ENCODE data around the gene FTCDNL1. TPM values are rescaled to one million over a fixed set of nuclear protein-coding genes. Genes with fewer than 3 reads are reported as not detected.

Gene FTCDNL1
- total and polyA plus RNA-seq, 4 donors = 2.1 to 5.3 (median 4.1) TPM

GRCh38 chr2:199749571-199749970 is 101.4 kb downstream of the FTCDNL1 start:
- DNase-seq (ENCODE audit: low spot score) = no peak
- WGBS = 94% methylated on average over 5 of the region's 5 CpGs
- peaks cover 0 to 3% (median 1%) of the 10 kb centered on the region in 4 donors for H3K9me3 ChIP-seq (ENCODE audit: control insufficient read depth in 4 of 4, low read length in 3 of 4)
- H3K27me3 ChIP-seq (ENCODE audit: control insufficient read depth in 4 of 4, insufficient read depth in 4 of 4, low read length in 3 of 4) = no peaks in the 10 kb centered on the region
- H3K4me1 ChIP-seq (ENCODE audit: control insufficient read depth in 4 of 4, insufficient read depth in 4 of 4, low read length in 3 of 4) = no peaks in the 10 kb centered on the region
- no peak overlapping the region for H3K4me3 ChIP-seq (ENCODE audit: low read depth in 1 of 3, low read length in 3 of 3)
- no peak for TF ChIP-seq HNF4A (conservative IDR thresholded peaks at IDR 0.05)
- TF ChIP-seq, protein P1, sequence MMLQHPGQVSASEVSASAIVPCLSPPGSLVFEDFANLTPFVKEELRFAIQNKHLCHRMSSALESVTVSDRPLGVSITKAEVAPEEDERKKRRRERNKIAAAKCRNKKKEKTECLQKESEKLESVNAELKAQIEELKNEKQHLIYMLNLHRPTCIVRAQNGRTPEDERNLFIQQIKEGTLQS (IDR thresholded peaks at IDR 0.05) = no peak
- TF ChIP-seq MAX (IDR thresholded peaks at IDR 0.05) = no peak
- no peak for TF ChIP-seq JUND (IDR thresholded peaks at IDR 0.05)
- no peak for TF ChIP-seq REST (IDR thresholded peaks at IDR 0.05)
- no peak for TF ChIP-seq YY1 (IDR thresholded peaks at IDR 0.05)
- no peak for TF ChIP-seq GABPA (IDR thresholded peaks at IDR 0.05 in 1 of 2, conservative IDR thresholded peaks at IDR 0.05 in 1 of 2)
- TF ChIP-seq HNF4G (IDR thresholded peaks at IDR 0.05) = no peak
- TF ChIP-seq FOXA2 (IDR thresholded peaks at IDR 0.05) = no peak
- TF ChIP-seq SP1 (IDR thresholded peaks at IDR 0.05) = no peak
- no peak for TF ChIP-seq FOXA1 (IDR thresholded peaks at IDR 0.05)
- TF ChIP-seq, protein P2, sequence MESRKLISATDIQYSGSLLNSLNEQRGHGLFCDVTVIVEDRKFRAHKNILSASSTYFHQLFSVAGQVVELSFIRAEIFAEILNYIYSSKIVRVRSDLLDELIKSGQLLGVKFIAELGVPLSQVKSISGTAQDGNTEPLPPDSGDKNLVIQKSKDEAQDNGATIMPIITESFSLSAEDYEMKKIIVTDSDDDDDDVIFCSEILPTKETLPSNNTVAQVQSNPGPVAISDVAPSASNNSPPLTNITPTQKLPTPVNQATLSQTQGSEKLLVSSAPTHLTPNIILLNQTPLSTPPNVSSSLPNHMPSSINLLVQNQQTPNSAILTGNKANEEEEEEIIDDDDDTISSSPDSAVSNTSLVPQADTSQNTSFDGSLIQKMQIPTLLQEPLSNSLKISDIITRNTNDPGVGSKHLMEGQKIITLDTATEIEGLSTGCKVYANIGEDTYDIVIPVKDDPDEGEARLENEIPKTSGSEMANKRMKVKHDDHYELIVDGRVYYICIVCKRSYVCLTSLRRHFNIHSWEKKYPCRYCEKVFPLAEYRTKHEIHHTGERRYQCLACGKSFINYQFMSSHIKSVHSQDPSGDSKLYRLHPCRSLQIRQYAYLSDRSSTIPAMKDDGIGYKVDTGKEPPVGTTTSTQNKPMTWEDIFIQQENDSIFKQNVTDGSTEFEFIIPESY (IDR thresholded peaks at IDR 0.05) = no peak
- no peak for TF ChIP-seq RAD21 (IDR thresholded peaks at IDR 0.05)
- no peak for TF ChIP-seq NR2F2 (IDR thresholded peaks at IDR 0.05)
- TF ChIP-seq, protein P3, sequence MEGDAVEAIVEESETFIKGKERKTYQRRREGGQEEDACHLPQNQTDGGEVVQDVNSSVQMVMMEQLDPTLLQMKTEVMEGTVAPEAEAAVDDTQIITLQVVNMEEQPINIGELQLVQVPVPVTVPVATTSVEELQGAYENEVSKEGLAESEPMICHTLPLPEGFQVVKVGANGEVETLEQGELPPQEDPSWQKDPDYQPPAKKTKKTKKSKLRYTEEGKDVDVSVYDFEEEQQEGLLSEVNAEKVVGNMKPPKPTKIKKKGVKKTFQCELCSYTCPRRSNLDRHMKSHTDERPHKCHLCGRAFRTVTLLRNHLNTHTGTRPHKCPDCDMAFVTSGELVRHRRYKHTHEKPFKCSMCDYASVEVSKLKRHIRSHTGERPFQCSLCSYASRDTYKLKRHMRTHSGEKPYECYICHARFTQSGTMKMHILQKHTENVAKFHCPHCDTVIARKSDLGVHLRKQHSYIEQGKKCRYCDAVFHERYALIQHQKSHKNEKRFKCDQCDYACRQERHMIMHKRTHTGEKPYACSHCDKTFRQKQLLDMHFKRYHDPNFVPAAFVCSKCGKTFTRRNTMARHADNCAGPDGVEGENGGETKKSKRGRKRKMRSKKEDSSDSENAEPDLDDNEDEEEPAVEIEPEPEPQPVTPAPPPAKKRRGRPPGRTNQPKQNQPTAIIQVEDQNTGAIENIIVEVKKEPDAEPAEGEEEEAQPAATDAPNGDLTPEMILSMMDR (IDR thresholded peaks at IDR 0.05; ENCODE audit: low read depth, low read length, missing input control) = no peak
- TF ChIP-seq TAF1 (conservative IDR thresholded peaks at IDR 0.05) = no peak
- no peak for TF ChIP-seq RXRA (IDR thresholded peaks at IDR 0.05)
- H3K36me3 ChIP-seq (ENCODE audit: control insufficient read depth in 4 of 4, insufficient read depth in 3 of 4, low read depth in 1 of 4, low read length in 3 of 4) = no peaks in the 10 kb centered on the region
- no peak overlapping the region for H3K9ac ChIP-seq (ENCODE audit: low read depth in 1 of 2, low read length in 2 of 2)
- no peak overlapping the region for H3K27ac ChIP-seq (ENCODE audit: low read depth in 1 of 2, low read length in 2 of 2)

DNA sequence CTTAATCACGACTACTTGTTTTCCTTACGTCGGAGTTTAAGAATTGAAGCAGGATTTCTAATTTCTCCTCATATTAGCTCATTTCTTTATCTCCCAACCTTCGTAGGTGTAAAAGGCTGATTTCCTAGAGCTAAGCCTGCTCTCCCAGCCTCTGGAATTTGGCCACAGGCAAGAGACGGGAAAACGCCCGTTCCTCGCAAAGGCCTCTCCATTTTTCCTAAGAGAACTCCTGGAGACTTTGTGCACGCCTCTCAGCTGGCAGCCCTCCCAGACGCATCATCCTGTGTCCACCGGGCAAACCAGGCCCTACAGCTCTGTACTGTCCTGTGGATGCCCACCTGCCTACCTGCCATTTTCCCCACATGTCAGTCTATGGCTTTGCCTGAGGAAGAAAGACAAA is 106.3 kb downstream of the FTCDNL1 start:
- DNase-seq (ENCODE audit: low spot score) = no peak
- no peaks in the 10 kb centered on the region for H3K27me3 ChIP-seq (ENCODE audit: control insufficient read depth in 4 of 4, insufficient read depth in 4 of 4, low read length in 3 of 4)
- peaks cover 0 to 5% (median under 1%) of the 10 kb centered on the region in 4 donors for H3K4me1 ChIP-seq (ENCODE audit: control insufficient read depth in 4 of 4, insufficient read depth in 4 of 4, low read length in 3 of 4)
- WGBS = 95% methylated on average over 11 of the region's 11 CpGs
- no peaks in the 10 kb centered on the region for H3K9me3 ChIP-seq (ENCODE audit: control insufficient read depth in 4 of 4, low read length in 3 of 4)
- no peak overlapping the region for H3K4me3 ChIP-seq (ENCODE audit: low read depth in 1 of 3, low read length in 3 of 3)
- H3K9ac ChIP-seq (ENCODE audit: low read depth in 1 of 2, low read length in 2 of 2) = no peak overlapping the region
- no peak overlapping the region for H3K27ac ChIP-seq (ENCODE audit: low read depth in 1 of 2, low read length in 2 of 2)
- TF ChIP-seq YY1 (IDR thresholded peaks at IDR 0.05) = no peak
- TF ChIP-seq JUND (IDR thresholded peaks at IDR 0.05) = no peak
- no peak for TF ChIP-seq HNF4G (IDR thresholded peaks at IDR 0.05)
- no peak for TF ChIP-seq FOXA2 (IDR thresholded peaks at IDR 0.05)
- TF ChIP-seq MAX (IDR thresholded peaks at IDR 0.05) = no peak
- TF ChIP-seq, protein P3 (IDR thresholded peaks at IDR 0.05; ENCODE audit: low read depth, low read length, missing input control) = no peak
- no peaks in the 10 kb centered on the region for H3K36me3 ChIP-seq (ENCODE audit: control insufficient read depth in 4 of 4, insufficient read depth in 3 of 4, low read depth in 1 of 4, low read length in 3 of 4)

Data from liver (tissue), 9 donors.